HG03432 (cell line): Measurements from ENCODE around the gene ROBO1.

Source experiments
- ATAC-seq: cut with Tn5 transposase; IDR thresholded peaks from one replicate; pipeline ENCODE4 v1.9.1; 2021; ENCODE audit warnings: mild to moderate bottlenecking, moderate library complexity; ENCODE audit not compliant: unreplicated experiment

ROBO1 gene

DNA sequence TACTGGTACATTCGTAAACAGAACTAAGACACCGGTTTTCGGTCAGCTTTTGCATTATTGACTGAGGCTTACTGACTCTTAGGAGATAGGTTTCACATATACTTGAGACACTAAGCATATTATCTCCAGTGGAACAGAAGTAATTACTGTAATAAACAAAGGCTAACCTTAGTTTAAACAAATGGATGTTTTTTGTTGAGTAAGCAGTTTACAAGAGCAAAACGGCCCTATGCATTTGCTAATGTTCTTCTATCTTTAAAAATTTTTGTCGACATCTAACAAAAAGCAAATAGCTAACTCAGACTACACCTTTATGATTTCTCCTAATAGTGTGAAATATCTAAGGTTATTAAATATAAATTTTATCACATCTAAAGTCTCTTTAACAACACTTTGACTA, 664.5 kb downstream of the ROBO1 start:
- ATAC-seq = no peak

GRCh38 chr3:79097964-79098660, 669.7 kb downstream of the ROBO1 start:
- ATAC-seq = no peak

DNA sequence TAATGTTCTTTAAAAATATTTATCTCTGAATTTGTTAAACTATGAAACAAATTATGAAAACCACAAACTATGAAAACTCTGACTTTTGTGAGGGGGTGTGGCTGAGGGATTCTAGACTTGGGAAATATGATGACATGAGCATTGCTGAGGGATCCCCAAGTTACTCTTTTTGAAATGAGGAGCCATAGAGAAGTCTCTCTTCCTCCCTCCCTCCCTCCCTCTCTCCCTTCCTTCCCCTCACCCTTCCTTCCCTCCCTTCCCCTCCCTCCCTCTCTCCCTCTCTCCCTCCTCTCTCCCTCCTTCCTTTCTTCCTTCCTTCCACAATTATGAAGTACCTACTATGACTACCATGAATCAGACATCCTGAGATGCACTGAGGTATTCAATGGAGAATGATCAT, 673.1 kb downstream of the ROBO1 start:
- ATAC-seq = no peak

- ATAC-seq = peak; percentile 94
These were observed 681.3 kb downstream of the ROBO1 start for GRCh38 chr3:79086514-79086913.

- ATAC-seq = no peak
These were observed 682.6 kb downstream of the ROBO1 start for GRCh38 chr3:79085171-79085570.

DNA sequence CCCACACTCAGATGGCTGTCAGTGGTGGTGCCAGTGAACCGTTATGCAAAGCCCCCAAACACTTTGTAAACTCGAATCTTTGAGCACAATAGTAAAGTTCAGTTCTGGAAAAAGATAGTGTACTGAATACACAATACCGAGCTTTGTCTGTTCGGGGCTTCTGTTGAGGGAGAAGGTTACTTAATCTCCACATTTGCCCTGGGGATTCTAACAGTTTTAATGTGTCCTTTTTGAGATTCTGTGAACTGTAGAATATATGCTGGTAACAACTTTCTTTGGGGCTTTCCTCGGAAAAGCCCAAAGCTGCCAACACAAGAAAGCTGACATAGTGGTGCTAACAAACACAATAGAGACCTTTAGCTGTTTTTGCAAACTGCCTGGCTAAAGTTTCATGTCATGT, 686.5 kb downstream of the ROBO1 start:
- no peak for ATAC-seq

GRCh38 chr3:79074558-79074957, 693.2 kb downstream of the ROBO1 start:
- ATAC-seq = no peak

GRCh38 chr3:79067734-79068133, 700.1 kb downstream of the ROBO1 start:
- ATAC-seq = no peak

DNA sequence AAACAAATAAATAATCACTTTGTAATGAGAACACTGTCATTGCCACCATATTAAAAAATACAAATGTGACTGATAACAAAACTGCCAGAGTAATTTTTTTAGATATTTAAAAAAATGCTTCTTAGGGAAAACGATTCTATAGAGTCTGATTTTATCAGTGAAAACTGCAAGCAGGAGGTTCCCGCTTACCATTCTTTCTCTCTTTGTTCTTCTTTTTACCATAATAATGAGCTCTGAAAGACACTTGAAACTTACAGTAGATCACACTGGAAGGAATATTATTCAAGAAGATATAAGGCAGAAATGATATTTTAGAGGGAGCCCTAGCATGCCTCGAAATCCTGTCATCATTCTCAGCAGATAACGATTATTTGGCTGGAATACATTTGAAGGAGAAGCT, 701.3 kb downstream of the ROBO1 start:
- ATAC-seq = no peak

GRCh38 chr3:79063624-79064023, 704.2 kb downstream of the ROBO1 start:
- ATAC-seq = no peak

DNA sequence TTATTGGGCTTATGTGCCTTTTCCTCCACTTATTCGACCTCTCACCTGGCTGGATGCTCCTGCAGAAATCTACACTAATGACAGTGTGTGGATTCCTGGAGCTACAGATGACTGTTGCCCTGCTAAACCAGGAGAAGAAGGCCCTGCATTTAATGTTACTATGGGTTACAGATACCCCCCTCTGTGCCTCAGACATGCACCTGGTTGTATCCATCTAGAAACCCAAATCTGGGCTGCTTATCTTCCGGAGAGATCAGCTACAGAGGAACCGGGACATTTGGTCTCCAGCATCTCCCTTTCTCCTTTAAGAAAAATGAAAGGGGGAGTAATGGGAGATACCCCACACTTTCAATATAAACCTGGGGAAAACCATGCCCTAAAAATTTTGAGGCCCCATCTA, 710.0 kb downstream of the ROBO1 start:
- ATAC-seq = no peak

DNA sequence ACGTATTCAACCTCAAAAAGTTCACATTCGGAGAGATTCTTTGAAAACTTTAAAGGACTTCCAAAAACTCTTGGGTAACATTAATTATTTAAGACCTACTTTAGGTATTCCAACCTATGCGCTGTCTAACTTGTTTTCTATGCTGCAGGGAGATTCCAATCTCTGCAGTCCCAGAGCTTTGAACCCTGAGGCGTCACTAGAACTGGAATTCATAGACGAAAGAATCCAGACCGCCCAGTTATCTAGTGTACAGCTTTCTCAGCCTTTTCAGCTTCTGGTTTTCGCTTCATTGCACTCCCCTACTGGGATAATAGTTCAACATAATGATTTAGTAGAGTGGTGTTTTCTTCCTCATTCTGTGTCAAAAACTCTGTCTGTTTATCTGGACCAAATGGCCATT, 711.3 kb downstream of the ROBO1 start:
- ATAC-seq = no peak

DNA sequence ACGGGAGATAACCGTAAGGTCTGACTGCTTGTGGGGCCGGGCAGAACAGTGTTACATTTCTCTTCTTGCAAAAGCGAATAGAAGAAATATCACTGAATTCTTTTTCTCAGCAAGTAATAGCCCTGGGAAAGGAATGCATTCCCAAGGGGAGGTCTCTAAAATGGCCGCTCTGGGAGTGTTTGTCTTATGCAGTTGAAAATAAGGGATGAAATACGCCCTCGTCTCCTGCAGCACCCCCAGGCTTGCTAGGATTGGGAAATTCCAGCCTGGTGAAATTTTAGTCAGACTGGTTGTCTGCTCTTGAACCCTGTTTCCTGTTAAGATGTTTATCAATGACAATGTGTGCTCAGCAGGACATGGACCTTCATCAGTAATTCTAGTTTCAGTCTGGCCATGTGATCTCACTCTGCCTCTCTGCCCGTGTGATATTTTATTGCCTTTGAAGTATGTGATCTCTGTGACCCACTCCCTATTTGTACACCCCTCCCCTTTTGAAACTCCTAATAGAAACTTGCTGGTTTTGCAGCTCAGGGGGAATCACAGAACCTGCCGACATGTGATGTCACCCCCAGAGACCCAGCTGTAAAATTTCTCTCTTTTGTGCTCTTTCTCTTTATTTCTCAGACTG, 715.6 kb downstream of the ROBO1 start:
- no peak for ATAC-seq

- no peak for ATAC-seq
These were observed 720.2 kb downstream of the ROBO1 start for GRCh38 chr3:79047581-79047980.

DNA sequence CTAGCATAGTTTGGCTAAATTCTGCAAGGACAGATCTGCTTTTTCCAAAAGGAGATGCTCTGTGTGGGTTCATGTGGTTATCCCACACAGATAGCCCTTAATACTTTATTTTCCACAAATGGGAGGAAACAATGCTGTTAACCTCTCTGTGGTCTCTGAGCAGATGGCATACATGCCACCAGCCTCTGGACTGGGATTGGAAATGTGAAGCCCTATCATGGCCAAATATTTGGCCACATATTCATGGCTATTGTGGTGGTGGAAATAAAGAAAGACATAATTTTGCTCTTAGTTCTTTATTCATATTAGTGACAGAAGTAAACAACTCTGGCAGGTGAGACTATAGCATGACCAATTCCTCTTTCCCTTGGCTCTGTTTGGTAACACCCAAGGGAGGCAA, 726.2 kb downstream of the ROBO1 start:
- ATAC-seq = no peak

GRCh38 chr3:79040701-79041100, 727.1 kb downstream of the ROBO1 start:
- ATAC-seq = no peak

DNA sequence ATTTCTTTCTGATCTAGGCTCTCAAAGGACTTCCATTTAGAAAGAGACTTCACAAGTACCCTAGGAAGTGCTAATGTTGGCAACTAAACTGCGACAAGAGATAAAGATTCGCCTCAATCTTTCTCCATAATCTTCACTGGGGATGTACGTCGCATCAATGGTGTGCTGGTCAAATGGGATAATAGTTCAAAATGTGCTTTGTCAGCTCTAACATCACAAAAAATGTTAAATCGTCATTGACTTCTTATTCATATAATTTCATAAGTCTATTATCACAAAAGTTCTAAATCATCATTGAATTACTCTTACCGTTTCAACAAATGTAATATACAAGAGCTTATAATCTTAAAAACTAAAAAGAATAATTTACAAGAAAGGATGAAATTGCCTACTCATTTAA, 727.7 kb downstream of the ROBO1 start:
- ATAC-seq = no peak

DNA sequence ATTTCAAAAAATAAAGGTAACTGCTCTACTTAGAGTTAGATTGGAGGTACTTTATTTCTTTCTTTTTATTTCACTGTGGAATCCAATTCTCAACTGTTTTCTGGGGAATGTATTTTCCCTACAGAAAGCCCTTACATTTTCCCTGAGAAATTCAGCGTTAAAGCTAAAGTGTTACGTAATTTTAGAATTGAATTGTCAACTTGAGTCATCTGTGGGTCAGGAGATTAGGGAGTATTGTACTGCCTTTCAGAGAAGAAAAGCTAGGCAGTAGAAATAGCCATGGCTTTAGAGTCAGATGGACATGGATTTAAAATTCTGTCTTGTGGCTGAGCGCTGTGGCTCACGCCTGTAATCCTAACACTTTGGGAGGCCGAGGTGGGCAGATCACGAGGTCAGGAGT, 728.6 kb downstream of the ROBO1 start:
- ATAC-seq = no peak

DNA sequence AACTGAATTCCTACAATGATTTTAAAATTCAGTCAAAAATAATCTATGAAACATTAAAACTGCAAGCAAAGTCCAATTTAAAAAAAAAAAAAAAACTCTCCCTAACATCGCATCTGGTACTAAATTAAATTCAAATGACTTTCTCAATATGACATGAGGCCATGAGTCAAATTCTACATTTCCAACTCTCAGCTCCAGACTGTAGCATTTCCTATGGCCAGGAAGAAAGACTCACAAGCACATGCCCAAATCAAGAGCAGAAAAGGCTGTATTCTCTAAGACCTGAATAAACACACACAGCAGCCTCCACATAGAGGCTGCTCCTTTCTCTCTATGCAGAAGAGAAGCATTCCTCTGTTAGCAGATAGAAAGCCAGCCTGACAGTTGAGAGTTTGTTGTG, 729.2 kb downstream of the ROBO1 start:
- ATAC-seq = no peak

GRCh38 chr3:79038057-79038456, 729.7 kb downstream of the ROBO1 start:
- no peak for ATAC-seq

- ATAC-seq = peak; percentile 82
These were observed 735.0 kb downstream of the ROBO1 start for GRCh38 chr3:79032686-79033318.

DNA sequence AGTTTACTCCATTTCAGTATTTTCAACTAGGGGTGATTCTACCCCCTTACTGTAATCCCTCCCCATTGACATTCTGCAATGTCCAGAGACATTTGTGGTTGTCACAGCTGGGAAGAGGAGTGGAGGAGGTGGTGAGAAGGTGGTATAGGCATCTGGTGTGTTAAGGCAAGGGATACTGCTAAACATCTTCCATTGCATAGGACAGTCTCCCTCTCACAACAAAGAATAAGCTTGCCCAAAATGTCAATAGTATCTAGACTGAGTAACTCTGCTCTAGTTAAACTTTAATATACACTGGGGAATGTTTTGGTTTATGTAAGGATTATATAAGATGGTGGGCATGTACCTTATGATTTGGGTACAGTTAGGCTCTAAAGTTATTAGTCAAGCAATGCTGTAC, 737.6 kb downstream of the ROBO1 start:
- no peak for ATAC-seq
